Loucy (cell line): ENCODE measurements around the gene UQCC5.

ENCODE experiments used
- H2AFZ ChIP-seq: fragments of 200-600 bp; sonication (generic); 2 replicates; pipeline ENCODE4 v1.6.0; 2016; ENCODE audit warnings: antibody characterized with exemption, mild to moderate bottlenecking, low read length, moderate library complexity
- H3F3A ChIP-seq: fragments of 200-600 bp; 2 replicates; pipeline ENCODE4 v1.6.0; 2016; ENCODE audit warnings: antibody characterized with exemption, low read depth, mild to moderate bottlenecking
- H3K27me3 ChIP-seq: fragments of 200-600 bp; sonication (generic); 2 replicates; pipeline ENCODE4 v1.6.1; 2014; ENCODE audit warnings: low read length, mild to moderate bottlenecking; ENCODE audit not compliant: insufficient read depth, poor library complexity, severe bottlenecking
- H3K36me3 ChIP-seq: fragments of 200-600 bp; sonication (generic); 2 replicates; pipeline ENCODE4 v1.6.1; 2016; ENCODE audit warnings: low read length; ENCODE audit not compliant: insufficient read depth
- H3K4me1 ChIP-seq: fragments of 200-600 bp; sonication (generic); 2 replicates; pipeline ENCODE4 v1.5.1; 2014; ENCODE audit warnings: low read length, mild to moderate bottlenecking; ENCODE audit not compliant: insufficient read depth, poor library complexity, severe bottlenecking
- H3K4me2 ChIP-seq: fragments of 200-600 bp; sonication (generic); 2 replicates; pipeline ENCODE4 v1.6.0; 2014; ENCODE audit warnings: antibody characterized with exemption, low read length, low read depth, mild to moderate bottlenecking; ENCODE audit not compliant: poor library complexity, severe bottlenecking
- H3K4me3 ChIP-seq: fragments of 200-600 bp; sonication (generic); 2 replicates; pipeline ENCODE4 v1.5.1; 2014; ENCODE audit warnings: low read length, mild to moderate bottlenecking, mixed read lengths; ENCODE audit not compliant: poor library complexity, severe bottlenecking
- H3K79me2 ChIP-seq: fragments of 200-600 bp; sonication (generic); 2 replicates; pipeline ENCODE4 v1.6.1; 2014; ENCODE audit warnings: low read length; ENCODE audit not compliant: insufficient read depth
- H3K9ac ChIP-seq: fragments of 200-600 bp; sonication (generic); 2 replicates; pipeline ENCODE4 v1.6.0; 2014; ENCODE audit warnings: mild to moderate bottlenecking, low read depth, low read length, moderate library complexity; ENCODE audit not compliant: poor library complexity, severe bottlenecking
- H3K9me2 ChIP-seq: fragments of 200-600 bp; sonication (generic); replicated peaks from 2 replicates; pipeline ENCODE4 v1.6.1; 2016; ENCODE audit warnings: low read depth, low read length, mixed read lengths
- H3K9me3 ChIP-seq: fragments of 200-600 bp; sonication (generic); 2 replicates; pipeline ENCODE4 v1.6.1; 2014; ENCODE audit warnings: mild to moderate bottlenecking, antibody characterized with exemption, low read length, low read depth; ENCODE audit not compliant: insufficient read depth
- H4K20me1 ChIP-seq: fragments of 200-600 bp; sonication (generic); 2 replicates; pipeline ENCODE4 v1.6.0; 2014; ENCODE audit warnings: antibody characterized with exemption, low read length, mild to moderate bottlenecking; ENCODE audit not compliant: insufficient read depth, poor library complexity, severe bottlenecking
- CTCF ChIP-seq: fragments of 200-600 bp; sonication (generic); conservative IDR thresholded peaks from 2 replicates; pipeline ENCODE4 v1.5.1; 2014; ENCODE audit warnings: mild to moderate bottlenecking, antibody characterized with exemption, low read length
- EZH2phosphoT487 ChIP-seq: fragments of 200-600 bp; IDR thresholded peaks from 2 replicates; pipeline ENCODE4 v1.6.1; 2018; ENCODE audit warnings: antibody characterized with exemption, mild to moderate bottlenecking, moderate library complexity, borderline replicate concordance

The UQCC5 gene

GRCh38 chr3:52488746-52489145 is 47.7 kb upstream of the UQCC5 start:
- no peaks in the 10 kb centered on the region for H3K9me3 ChIP-seq
- no peaks in the 10 kb centered on the region for H3K27me3 ChIP-seq
- H3K4me2 ChIP-seq = no peak overlapping the region
- no peaks in the 10 kb centered on the region for H3K79me2 ChIP-seq
- no peak overlapping the region for H2AFZ ChIP-seq
- H3K9ac ChIP-seq = no peak overlapping the region
- H4K20me1 ChIP-seq = no peaks in the 10 kb centered on the region
- TF ChIP-seq EZH2phosphoT487 (no peak), CTCF (no peak)
- no peaks in the 10 kb centered on the region for H3F3A ChIP-seq
- H3K4me1 ChIP-seq = no peaks in the 10 kb centered on the region
- no peaks in the 10 kb centered on the region for H3K9me2 ChIP-seq
- H3K36me3 ChIP-seq = peaks cover 77% of the 10 kb centered on the region; the same call in 1 of the 2 replicates
- no peak overlapping the region for H3K4me3 ChIP-seq

GRCh38 chr3:52489453-52489852 is 47.0 kb upstream of the UQCC5 start:
- H3K4me2 ChIP-seq = no peak overlapping the region
- H2AFZ ChIP-seq = no peak overlapping the region
- H3K4me3 ChIP-seq = no peak overlapping the region
- no peaks in the 10 kb centered on the region for H3F3A ChIP-seq
- H3K9ac ChIP-seq = no peak overlapping the region
- H3K9me3 ChIP-seq = no peaks in the 10 kb centered on the region
- peaks cover 77% of the 10 kb centered on the region; the same call in 1 of the 2 replicates for H3K36me3 ChIP-seq
- TF ChIP-seq EZH2phosphoT487 = no peak
- TF ChIP-seq CTCF = no peak
- H3K27me3 ChIP-seq = no peaks in the 10 kb centered on the region
- H4K20me1 ChIP-seq = no peaks in the 10 kb centered on the region
- no peaks in the 10 kb centered on the region for H3K9me2 ChIP-seq
- H3K79me2 ChIP-seq = no peaks in the 10 kb centered on the region
- H3K4me1 ChIP-seq = no peaks in the 10 kb centered on the region

- Histone ChIP-seq H3K27me3 (no peaks in the 10 kb centered on the region), H3F3A (no peaks in the 10 kb centered on the region), H2AFZ (no peak overlapping the region), H3K4me2 (no peak overlapping the region), H4K20me1 (no peaks in the 10 kb centered on the region), H3K9me3 (no peaks in the 10 kb centered on the region), H3K4me3 (no peak overlapping the region), H3K9me2 (no peaks in the 10 kb centered on the region), H3K9ac (no peak overlapping the region), H3K4me1 (no peaks in the 10 kb centered on the region), H3K79me2 (no peaks in the 10 kb centered on the region), H3K36me3 (peaks cover 74% of the 10 kb centered on the region; the same call in 1 of the 2 replicates)
- TF ChIP-seq EZH2phosphoT487 = no peak
- no peak for TF ChIP-seq CTCF
These were observed 46.1 kb upstream of the UQCC5 start for GRCh38 chr3:52490035-52490938.
